Activated naive CD8-positive, alpha-beta T cell treated with anti-CD3 and anti-CD28 coated beads for 36 hours (primary cell): ENCODE data around the gene FCRL2. TPM values are rescaled to one million over a fixed set of nuclear protein-coding genes. Genes with fewer than 3 reads are reported as not detected.
"Not testable (repeated sequence)": the region's sequence is repeated elsewhere in the genome, so short reads cannot be mapped to it uniquely, and the experiment has no call there.

ENCODE experiments used
- DNase-seq: peaks from one replicate; pipeline ENCODE4 v3.0.0; 2021
- H3K27ac Mint-ChIP-seq: one replicate; pipeline ENCODE4 v1.8.0; 2022; ENCODE audit warnings: mild to moderate bottlenecking, moderate library complexity, mixed read lengths
- H3K27me3 Mint-ChIP-seq: one replicate; pipeline ENCODE4 v1.8.0; 2022; ENCODE audit warnings: mild to moderate bottlenecking, mixed read lengths
- H3K36me3 Mint-ChIP-seq: one replicate; pipeline ENCODE4 v1.8.0; 2021; ENCODE audit warnings: mild to moderate bottlenecking, mixed read lengths
- H3K4me1 Mint-ChIP-seq: one replicate; pipeline ENCODE4 v1.8.0; 2021; ENCODE audit warnings: mixed read lengths
- H3K4me3 Mint-ChIP-seq: one replicate; pipeline ENCODE4 v1.8.0; 2022; ENCODE audit warnings: mild to moderate bottlenecking, moderate library complexity, mixed read lengths
- H3K9me3 Mint-ChIP-seq: one replicate; pipeline ENCODE4 v1.8.0; 2022; ENCODE audit warnings: mixed read lengths
- total RNA-seq, 2 experiments: library from RNA; stranded (reverse); gene quantifications; one replicate each; pipeline ENCODE4 v1.2.3, GENCODE V29; 2021

FCRL2 gene
- total RNA-seq, 2 experiments from 2014 or later, result 0.12 to 0.26 TPM

GRCh38 chr1:157773493-157774350 lies 3.2 kb downstream of the FCRL2 start:
- DNase-seq, result no peak
- H3K4me3 Mint-ChIP-seq, result no peak overlapping the region
- peaks cover 9% of the 10 kb centered on the region for H3K27me3 Mint-ChIP-seq
- H3K9me3 Mint-ChIP-seq, result no peaks in the 10 kb centered on the region
- H3K27ac Mint-ChIP-seq, result no peak overlapping the region
- peaks cover 4% of the 10 kb centered on the region for H3K4me1 Mint-ChIP-seq
- H3K36me3 Mint-ChIP-seq, result no peaks in the 10 kb centered on the region

- Mint-ChIP-seq H3K36me3 (no peaks in the 10 kb centered on the region), H3K4me3 (no peak overlapping the region), H3K27ac (no peak overlapping the region), H3K9me3 (no peaks in the 10 kb centered on the region), H3K4me1 (peaks cover 4% of the 10 kb centered on the region), H3K27me3 (peaks cover 6% of the 10 kb centered on the region)
- DNase-seq, result no peak
These were observed 5.1 kb downstream of the FCRL2 start for GRCh38 chr1:157771661-157772425.

- DNase-seq, result no peak
- peaks cover 4% of the 10 kb centered on the region for H3K4me1 Mint-ChIP-seq
- H3K27ac Mint-ChIP-seq, result no peak overlapping the region
- no peaks in the 10 kb centered on the region for H3K36me3 Mint-ChIP-seq
- no peak overlapping the region for H3K4me3 Mint-ChIP-seq
- peaks cover 5% of the 10 kb centered on the region for H3K27me3 Mint-ChIP-seq
- no peaks in the 10 kb centered on the region for H3K9me3 Mint-ChIP-seq
These were observed 6.4 kb downstream of the FCRL2 start for GRCh38 chr1:157770442-157771043.

GRCh38 chr1:157766792-157767191 lies 10.1 kb downstream of the FCRL2 start:
- H3K9me3 Mint-ChIP-seq, result no peaks in the 10 kb centered on the region
- no peaks in the 10 kb centered on the region for H3K36me3 Mint-ChIP-seq
- H3K27ac Mint-ChIP-seq, result no peak overlapping the region

GRCh38 chr1:157758018-157758417 lies 18.9 kb downstream of the FCRL2 start:
- no peak overlapping the region for H3K4me3 Mint-ChIP-seq
- no peak overlapping the region for H3K27ac Mint-ChIP-seq
- H3K36me3 Mint-ChIP-seq, result peaks cover 3% of the 10 kb centered on the region
- H3K27me3 Mint-ChIP-seq, result peaks cover 12% of the 10 kb centered on the region
- H3K9me3 Mint-ChIP-seq, result peaks cover 6% of the 10 kb centered on the region
- no peak for DNase-seq
- H3K4me1 Mint-ChIP-seq, result no peaks in the 10 kb centered on the region

More at GRCh38 chr1:157766792-157767191, 10.1 kb downstream of the FCRL2 start:
- Mint-ChIP-seq H3K4me1 (peaks cover 3% of the 10 kb centered on the region), H3K27me3 (peaks cover 3% of the 10 kb centered on the region), H3K4me3 (no peak overlapping the region)
- no peak for DNase-seq

- DNase-seq, result no peak
- peaks cover 3% of the 10 kb centered on the region for H3K36me3 Mint-ChIP-seq
- peaks cover 8% of the 10 kb centered on the region for H3K27me3 Mint-ChIP-seq
- no peaks in the 10 kb centered on the region for H3K4me1 Mint-ChIP-seq
- peaks cover 2% of the 10 kb centered on the region for H3K9me3 Mint-ChIP-seq
- H3K4me3 Mint-ChIP-seq, result no peak overlapping the region
- no peak overlapping the region for H3K27ac Mint-ChIP-seq
These were observed 23.3 kb downstream of the FCRL2 start for GRCh38 chr1:157753611-157754010.

- Mint-ChIP-seq H3K27me3 (peaks cover 8% of the 10 kb centered on the region), H3K4me1 (no peaks in the 10 kb centered on the region), H3K9me3 (no peaks in the 10 kb centered on the region), H3K27ac (no peak overlapping the region), H3K36me3 (no peaks in the 10 kb centered on the region), H3K4me3 (no peak overlapping the region)
- DNase-seq, result no peak
These were observed 25.6 kb downstream of the FCRL2 start for GRCh38 chr1:157751283-157751682.

- Mint-ChIP-seq H3K27me3 (peaks cover 11% of the 10 kb centered on the region), H3K4me3 (no peak overlapping the region), H3K36me3 (no peaks in the 10 kb centered on the region), H3K4me1 (no peaks in the 10 kb centered on the region), H3K27ac (no peak overlapping the region), H3K9me3 (no peaks in the 10 kb centered on the region)
- no peak for DNase-seq
These were observed 28.6 kb downstream of the FCRL2 start for GRCh38 chr1:157748262-157748817.

GRCh38 chr1:157739229-157739901 lies 37.6 kb downstream of the FCRL2 start:
- Mint-ChIP-seq H3K4me1 (no peaks in the 10 kb centered on the region), H3K36me3 (no peaks in the 10 kb centered on the region), H3K27ac (no peak overlapping the region), H3K4me3 (no peak overlapping the region), H3K9me3 (no peaks in the 10 kb centered on the region), H3K27me3 (peaks cover 7% of the 10 kb centered on the region)
- no peak for DNase-seq

- H3K27me3 Mint-ChIP-seq, H3K9me3 Mint-ChIP-seq, H3K4me1 Mint-ChIP-seq, H3K4me3 Mint-ChIP-seq, H3K27ac Mint-ChIP-seq, H3K36me3 Mint-ChIP-seq, DNase-seq: not testable (repeated sequence)
These were observed 40.9 kb downstream of the FCRL2 start for GRCh38 chr1:157735991-157736390.

GRCh38 chr1:157734321-157734720 lies 42.6 kb downstream of the FCRL2 start:
- H3K4me1 Mint-ChIP-seq, result no peaks in the 10 kb centered on the region
- H3K9me3 Mint-ChIP-seq, result no peaks in the 10 kb centered on the region
- no peak overlapping the region for H3K27ac Mint-ChIP-seq
- no peak for DNase-seq
- no peak overlapping the region for H3K4me3 Mint-ChIP-seq
- no peaks in the 10 kb centered on the region for H3K36me3 Mint-ChIP-seq
- no peaks in the 10 kb centered on the region for H3K27me3 Mint-ChIP-seq

GRCh38 chr1:157732755-157733154 lies 44.2 kb downstream of the FCRL2 start:
- H3K27ac Mint-ChIP-seq, result no peak overlapping the region
- no peaks in the 10 kb centered on the region for H3K4me1 Mint-ChIP-seq
- DNase-seq, result no peak
- H3K27me3 Mint-ChIP-seq, result no peaks in the 10 kb centered on the region
- H3K9me3 Mint-ChIP-seq, result no peaks in the 10 kb centered on the region
- no peak overlapping the region for H3K4me3 Mint-ChIP-seq
- H3K36me3 Mint-ChIP-seq, result no peaks in the 10 kb centered on the region

- peaks cover 9% of the 10 kb centered on the region for H3K36me3 Mint-ChIP-seq
- H3K27ac Mint-ChIP-seq, result no peak overlapping the region
- H3K27me3 Mint-ChIP-seq, result no peaks in the 10 kb centered on the region
- H3K4me3 Mint-ChIP-seq, result no peak overlapping the region
- no peak for DNase-seq
- peaks cover 13% of the 10 kb centered on the region for H3K9me3 Mint-ChIP-seq
- H3K4me1 Mint-ChIP-seq, result peaks cover 9% of the 10 kb centered on the region
These were observed 51.7 kb downstream of the FCRL2 start for GRCh38 chr1:157725221-157725577.

- H3K36me3 Mint-ChIP-seq, result peaks cover 9% of the 10 kb centered on the region
- no peak overlapping the region for H3K4me3 Mint-ChIP-seq
- no peak for DNase-seq
- H3K27ac Mint-ChIP-seq, result peak overlapping the region; percentile 40
- no peaks in the 10 kb centered on the region for H3K27me3 Mint-ChIP-seq
- peaks cover 13% of the 10 kb centered on the region for H3K9me3 Mint-ChIP-seq
- H3K4me1 Mint-ChIP-seq, result peaks cover 9% of the 10 kb centered on the region
These were observed 52.3 kb downstream of the FCRL2 start for GRCh38 chr1:157724537-157725220.
